GM19397 (cell line): Measurements from ENCODE around the gene TMEM11.

ENCODE experiments used
- ATAC-seq: cut with Tn5 transposase; IDR thresholded peaks from one replicate; pipeline ENCODE4 v1.9.1; 2021; ENCODE audit warnings: mild to moderate bottlenecking, moderate library complexity; ENCODE audit not compliant: unreplicated experiment

The TMEM11 gene

DNA sequence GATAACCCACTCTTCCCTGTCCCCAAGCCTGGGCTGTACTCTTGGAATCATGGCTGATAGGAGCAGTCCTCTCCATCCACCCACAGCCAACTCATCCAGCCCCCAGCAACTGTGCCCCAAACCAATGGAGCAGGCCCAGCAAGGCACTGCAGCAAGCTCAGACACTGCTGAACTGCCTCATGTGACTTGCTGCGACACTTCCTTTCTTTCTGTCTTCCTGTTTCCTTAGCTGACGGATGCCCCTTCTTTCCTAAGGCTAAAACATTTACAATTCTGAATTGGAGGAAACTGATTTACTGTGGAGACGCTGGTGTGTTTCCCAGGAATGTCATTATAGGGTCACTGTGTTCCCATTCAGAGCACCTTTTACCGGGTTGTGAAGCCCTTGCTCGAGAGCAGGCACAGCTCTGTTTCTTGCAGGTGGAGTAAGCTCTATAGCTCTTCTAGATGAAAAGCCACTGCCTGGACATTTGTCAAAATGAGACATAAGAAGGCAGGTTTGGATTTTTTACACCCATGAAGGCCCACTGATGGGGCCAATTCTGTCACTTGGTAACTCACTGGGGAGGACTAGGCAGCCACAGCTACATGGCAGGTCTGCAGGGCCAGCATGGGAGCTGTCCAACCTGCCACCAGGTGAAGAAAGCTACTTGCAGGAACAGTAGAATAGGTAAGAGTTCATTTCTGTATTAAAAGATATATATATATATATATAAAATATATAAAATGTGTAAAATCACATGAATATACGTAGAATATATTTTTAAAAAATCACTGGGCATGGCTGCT lies 27.4 kb downstream of the TMEM11 start:
- ATAC-seq, result no peak

DNA sequence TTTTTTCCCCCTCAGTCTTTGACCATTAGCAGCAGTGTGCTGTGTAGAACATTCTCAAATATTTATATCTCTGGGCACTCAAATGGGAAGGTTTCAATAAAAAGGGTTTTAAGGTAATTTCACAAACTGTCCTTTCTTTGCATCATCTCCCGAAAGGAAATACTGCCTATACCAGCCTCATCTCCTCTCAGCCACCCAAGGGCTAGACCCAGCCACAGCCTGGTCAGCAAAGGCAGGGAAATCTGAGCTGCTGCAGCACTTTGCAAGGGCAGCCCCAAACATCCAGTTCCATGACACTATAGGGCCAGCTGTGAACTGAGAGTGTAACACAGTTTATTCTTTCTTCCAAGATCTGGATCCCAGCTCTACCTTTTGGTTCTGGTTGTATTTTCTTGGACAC lies 28.9 kb downstream of the TMEM11 start:
- ATAC-seq, result no peak

DNA sequence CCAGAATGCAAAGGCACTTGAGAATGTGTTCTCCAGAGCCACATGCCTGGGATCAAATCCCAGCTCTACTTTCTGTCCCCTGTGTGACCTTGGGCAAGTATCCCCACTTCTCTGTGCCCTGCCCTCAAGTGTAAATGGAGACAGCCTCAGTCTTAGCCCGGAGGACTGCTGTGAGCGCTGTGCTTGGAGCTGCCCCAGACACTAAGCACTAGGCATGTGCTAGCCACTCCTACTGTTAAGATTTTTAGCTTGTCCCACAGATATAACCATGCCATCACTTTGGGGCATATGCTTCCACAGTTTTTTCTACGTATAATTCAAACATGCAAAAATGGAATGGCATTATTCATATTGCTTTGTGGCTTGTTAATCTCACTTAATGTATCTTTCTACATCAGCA lies 29.4 kb downstream of the TMEM11 start:
- no peak for ATAC-seq

DNA sequence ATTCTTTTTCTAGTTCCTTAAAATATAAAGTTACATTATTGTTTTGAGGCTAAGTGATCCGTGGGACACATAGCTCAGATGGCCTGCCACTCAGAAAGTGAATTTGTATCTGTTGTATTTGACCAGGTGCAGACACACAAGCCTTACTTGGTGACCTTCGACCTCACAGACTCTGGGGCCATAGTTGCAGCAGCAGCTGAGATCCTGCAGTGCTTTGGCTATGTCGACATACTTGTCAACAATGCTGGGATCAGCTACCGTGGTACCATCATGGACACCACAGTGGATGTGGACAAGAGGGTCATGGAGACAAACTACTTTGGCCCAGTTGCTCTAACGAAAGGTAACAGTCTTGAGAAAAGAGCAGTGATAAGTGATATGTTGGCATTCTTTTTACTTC lies 30.5 kb downstream of the TMEM11 start:
- no peak for ATAC-seq

DNA sequence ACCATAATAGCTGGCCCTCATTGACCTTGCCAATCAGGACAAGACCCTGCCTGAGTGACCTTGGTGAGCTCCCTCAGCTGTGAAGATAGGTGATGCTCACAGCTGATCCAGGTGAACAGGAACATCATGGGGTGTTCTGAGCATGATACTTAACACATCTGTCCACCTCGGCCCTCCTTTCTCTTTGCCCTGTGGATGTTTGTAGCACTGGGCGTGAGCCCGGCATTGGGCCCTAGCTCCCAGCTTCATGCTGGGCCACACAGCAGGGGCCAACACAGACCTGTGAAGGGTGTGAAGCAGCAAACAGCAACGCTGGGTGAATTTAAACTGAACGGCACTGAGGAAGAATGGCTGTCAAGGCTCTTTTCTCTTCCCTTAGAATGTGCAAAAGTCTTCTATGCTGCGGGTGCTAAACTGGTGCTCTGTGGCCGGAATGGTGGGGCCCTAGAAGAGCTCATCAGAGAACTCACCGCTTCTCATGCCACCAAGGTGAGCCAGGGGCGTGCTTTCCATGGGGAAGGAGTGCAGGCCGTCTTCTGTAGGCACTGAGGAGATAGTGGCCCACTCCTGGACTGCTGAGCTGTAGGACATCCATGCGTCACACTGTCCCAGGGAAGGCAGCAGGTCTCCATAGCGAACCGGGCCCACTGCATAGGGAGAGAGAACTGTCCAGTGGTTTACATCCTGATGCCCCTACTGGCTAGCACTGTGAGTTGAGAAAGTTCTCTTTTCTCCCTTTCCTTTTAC lies 35.9 kb downstream of the TMEM11 start:
- no peak for ATAC-seq

DNA sequence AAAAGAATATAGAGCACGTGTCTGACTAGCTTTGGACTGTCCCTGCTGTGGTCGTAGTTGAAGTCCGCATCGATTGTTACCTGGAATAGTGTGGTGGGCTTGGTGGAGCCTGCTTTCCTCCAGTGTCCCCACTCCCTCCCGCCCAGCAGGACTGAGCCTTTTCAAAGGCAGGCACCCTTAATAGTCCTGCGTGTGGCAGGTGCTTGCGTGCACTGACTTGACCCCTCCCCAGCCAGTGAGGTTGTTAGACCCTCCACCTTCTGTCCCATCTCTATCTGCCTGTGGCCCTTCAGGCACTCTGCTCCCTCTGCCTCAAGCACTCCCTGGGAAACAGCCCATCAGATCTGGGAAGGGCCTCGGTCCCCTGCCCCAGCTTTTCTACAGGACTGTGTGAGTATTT lies 36.6 kb downstream of the TMEM11 start:
- no peak for ATAC-seq

DNA sequence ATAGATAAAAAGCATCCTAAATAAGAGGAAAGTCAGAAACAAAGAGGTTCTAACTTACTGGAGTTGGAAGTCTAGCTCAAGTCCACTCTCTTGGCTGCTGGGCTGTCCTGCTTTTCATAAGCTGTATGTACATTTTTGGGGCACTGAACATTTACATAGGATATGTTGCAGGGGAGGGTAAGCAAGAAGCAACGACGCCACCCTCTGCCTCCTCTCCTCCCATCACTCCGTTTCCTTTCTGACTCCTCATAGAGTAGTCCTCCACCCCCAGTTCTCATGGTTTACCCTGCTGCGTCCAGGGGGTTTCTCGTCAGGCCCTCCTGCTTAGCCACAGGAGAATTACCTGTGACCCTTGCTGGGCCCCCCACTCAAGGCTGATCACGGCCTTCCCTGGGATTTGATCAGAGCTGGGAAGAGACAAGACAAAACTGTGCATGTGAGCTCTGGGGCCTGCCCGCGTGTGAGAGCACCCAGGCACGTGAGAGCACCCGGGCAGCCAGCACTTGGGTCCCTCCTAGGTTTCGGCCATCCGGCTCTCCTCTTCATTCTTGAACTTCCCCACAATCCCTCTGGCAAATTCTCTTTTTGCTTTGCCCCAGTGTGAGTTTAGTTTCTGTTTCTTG lies 37.1 kb downstream of the TMEM11 start:
- no peak for ATAC-seq

DNA sequence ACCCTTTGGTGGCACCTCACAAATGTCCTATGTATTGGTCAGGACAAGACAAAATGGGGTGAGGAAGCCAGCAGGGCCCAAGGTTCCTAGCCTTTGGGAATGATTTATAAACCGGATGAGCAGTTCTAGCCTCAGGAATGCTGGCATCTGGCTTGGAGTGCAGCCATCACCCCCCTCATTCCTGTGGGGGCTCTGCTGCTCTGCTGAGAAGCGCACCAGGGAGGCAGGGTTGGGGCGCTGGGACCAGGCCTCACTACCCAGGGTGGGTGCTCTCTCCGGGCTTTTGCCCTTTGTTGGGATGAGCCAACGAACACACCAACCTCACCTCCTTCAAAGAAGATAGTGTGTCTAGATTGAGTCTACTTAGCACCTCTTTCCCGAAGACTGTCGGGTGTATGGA lies 39.2 kb downstream of the TMEM11 start:
- ATAC-seq, result no peak

DNA sequence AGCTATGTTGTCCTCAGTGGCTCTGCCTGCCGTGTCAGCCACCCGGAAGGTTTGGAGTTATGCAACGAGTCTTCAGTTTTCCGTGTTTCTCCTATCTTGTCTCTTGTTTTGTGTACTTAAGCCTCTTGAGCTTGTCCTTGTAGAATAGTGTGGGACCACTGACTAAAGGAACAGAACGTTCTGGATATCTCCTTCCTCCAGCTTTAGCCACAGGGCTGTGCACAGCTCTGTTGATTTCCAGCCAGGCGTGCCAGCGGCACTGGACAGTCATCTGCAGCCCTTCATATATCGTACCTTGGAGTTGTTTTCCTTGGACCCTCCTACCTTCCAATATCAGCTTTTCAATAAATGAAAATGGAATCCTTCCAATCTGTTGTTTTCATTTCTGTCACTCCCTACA lies 39.8 kb downstream of the TMEM11 start:
- ATAC-seq, result no peak

DNA sequence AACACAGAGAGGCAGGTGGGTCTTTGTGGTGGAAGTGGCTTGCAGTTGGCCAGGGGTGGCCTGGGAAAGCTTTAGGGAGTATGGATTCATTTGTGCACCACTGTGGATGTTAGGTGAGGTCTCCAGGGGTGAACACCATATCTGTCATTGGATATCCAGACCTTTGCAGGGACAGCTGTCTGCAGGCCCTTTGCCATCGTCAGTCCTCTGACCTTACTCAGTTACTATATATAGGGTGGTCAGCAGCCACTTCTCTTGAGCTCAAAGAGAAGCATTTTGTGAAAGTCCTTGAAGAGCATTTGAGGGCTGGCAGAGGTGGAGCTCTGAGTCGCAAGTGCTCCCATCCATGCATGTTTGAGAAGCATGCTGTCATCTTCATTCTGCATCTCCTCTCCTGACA lies 40.4 kb downstream of the TMEM11 start:
- no peak for ATAC-seq

DNA sequence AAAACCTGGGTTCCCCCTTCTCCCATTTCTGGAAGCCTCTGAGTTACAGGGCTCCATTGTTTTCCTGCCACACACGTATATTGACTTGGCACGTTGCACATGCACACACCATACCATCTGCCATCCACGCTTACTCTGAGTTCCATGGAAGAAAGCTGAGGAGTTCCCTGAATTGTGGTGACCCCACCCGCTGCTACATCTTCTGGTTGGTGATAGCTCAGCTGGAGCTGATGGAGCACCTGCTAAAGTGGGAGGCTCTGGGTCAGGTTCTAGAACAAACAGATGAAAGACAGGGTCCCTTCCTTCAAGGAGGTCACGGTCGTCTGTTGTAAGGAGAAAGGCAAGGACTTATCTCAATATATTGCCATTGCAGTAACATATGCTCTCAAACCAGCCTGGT lies 41.1 kb downstream of the TMEM11 start:
- no peak for ATAC-seq

DNA sequence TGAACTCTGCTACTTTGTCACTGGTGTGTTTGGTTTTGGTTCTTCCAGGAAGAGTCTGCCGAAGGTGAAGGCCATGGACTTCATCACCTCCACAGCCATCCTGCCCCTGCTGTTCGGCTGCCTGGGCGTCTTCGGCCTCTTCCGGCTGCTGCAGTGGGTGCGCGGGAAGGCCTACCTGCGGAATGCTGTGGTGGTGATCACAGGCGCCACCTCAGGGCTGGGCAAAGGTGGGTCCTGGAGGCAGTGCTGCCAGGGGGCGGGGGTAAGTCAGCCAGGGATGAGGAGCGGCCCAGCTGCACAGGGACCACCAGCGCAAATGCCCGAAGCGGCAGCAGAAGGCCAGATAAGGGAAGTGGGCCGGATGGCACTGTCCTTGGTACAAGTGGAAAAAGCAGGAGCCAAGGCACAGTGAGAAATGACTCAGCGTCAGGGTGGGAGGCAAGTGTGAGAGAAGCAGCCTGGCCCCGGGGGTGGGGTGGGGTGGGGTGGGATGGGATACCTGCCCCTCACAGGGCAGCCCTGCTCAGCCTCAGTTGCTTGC lies 41.9 kb downstream of the TMEM11 start:
- no peak for ATAC-seq

DNA sequence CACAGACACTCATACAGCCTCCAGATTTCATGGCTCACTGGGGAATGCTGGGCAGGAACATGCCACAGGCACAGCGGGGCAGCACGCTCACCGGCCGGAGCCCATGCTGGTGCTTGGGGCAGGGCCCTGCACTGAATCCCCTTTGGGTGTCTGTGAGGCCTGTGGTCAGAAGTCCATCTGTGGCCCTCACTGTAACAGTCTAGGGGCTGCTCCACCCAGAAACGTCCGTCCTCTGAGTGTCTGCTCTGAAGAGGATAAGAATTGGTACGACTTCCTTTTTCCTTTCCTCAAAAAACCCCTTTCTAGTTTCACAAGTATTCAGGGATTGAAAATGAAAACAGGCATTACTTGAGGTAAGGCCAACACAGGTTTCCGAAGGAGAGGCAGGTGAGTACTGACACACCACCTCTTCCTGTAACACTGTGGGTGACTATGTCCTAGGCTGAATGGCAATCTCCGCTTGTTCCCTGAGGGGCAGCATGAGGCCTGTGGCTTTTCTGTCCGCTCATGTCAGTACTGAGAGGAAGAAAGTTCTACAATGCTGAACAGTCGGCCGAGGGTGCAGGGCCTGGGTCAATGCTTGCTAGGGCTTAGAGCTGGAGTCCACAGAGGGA lies 42.5 kb downstream of the TMEM11 start:
- peak; percentile 76 for ATAC-seq

DNA sequence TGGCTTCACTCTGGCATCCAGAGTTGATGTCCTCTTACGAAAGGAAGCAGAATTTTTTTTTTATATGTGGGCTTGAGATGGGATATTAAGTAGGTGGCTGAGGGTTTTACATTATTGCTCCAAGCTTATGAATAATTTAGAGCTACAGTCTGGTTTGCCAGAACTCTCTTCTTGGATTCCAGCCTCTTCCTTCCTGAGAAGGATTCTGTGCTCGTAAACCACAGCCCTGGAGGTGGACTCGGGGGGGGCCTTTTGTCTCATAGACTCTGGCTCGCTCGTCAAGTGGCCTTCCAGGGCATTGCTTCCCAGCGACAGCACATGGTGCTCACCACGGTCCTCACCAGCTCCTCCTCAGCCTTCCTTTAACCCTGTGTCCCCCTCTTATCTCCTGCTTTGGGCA lies 43.2 kb downstream of the TMEM11 start:
- ATAC-seq, result no peak

DNA sequence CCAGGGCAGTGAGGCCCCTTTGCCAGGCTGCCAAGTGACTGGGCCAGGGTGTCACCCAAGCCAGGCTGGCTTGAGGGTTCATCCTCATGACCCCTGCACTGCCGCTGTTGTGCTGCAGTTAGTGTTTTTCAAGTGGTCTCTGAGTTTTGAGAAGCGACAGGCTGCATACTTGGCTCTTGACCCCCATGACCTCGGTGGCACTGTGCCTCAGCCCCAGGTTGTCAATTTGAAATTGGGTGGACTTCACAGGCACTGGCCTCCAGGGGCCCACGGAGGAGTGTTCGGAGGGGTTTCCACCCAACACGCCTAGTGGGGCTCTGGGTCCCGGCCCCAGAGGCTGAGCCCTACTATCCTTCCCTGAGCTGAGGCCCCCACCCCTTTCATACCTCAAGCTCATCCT lies 44.5 kb downstream of the TMEM11 start:
- ATAC-seq, result no peak

DNA sequence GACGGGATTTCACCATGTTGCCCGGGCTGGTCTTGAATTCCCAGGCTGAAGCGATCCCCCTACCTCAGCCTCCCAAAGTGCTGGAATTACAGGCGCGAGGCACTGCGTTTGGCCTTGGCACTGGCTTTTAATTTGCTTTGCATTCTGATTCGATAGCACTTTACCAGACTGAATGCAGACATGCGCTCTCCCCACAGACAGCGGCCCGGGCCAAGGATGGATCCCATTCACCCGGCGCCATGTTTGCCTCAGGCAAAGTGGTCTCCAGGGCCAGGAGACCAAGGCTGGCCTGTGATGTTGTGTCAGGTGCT lies 45.5 kb downstream of the TMEM11 start:
- ATAC-seq, result no peak

DNA sequence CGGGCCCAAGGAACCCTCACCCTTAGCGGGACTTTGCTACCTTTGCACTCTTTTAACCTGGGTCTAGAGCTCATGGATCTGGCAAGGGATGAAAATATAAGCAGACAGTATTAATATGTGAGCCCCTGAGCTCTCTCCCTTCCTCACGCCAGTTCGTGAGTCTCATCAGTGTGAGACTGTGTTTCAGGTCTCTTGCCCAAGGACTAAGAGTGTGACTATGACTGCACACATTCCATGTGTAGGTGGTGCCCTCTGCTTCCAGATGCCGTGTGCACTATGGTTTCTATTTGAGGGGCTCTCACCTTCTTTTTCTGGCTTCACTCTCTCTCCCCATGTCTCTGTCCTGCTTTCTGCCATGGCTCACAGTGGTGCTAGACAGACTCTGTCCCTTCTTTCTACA lies 46.7 kb downstream of the TMEM11 start:
- no peak for ATAC-seq

DNA sequence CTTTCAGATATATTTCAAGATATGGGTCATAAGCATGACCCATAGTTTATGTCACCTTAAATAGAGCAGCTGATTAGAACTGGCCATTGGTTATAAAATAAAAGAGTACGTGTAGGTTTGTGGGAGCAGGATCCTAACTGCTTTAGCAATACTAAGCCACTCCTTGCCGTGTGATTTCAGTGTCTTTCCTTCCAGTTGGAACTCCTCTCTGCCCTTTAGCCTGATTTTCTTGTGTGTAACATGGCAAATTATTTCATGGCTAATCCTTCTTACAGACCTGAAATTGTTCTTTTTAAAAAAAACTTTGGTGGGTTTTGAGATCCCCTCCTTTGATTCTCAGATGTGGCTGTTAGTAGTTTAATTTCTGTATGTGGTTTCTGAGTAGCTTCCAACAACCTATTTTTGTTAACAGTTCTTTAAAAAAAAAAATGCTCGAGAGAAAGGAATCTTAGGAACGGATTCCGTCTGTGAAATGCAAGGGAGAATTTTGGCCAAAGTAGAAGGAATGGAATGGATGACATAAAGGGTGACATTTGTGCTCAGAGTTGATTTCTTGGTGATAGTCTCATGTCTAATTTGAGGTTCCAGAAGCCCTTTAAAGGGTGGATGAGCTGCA lies 47.3 kb downstream of the TMEM11 start:
- no peak for ATAC-seq

DNA sequence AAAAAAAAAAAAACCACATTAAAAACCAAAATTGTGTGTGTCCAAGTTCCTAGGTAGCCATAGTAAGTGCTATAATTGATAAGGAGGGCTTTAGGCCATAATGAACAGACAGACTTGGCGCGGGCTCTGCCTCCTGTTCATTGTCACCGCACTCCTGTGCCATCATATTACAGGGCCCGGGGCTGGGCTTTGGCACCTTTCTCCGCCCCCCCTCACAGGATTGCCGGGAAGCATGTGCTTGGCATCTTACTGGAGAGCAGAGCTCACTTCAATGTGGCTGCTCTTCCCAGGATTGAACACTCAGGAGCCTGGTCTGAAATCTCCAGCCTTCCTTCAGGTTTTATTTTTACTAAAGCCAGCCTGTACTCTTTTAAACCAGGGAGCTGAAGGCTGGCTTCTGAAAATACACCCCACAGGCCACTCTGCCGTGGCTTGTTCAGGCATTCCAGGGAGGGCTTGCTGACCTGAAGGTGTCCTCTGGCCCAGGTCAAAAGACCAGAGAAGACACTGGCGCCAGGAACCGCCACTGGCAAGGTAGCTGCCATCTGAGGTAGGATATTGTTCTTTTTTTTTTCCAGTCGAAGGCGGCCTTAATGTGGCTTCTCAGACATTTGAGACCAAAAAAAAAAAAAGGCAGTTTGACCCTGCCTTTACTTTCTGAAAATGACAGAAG lies 47.9 kb downstream of the TMEM11 start:
- ATAC-seq, result no peak

DNA sequence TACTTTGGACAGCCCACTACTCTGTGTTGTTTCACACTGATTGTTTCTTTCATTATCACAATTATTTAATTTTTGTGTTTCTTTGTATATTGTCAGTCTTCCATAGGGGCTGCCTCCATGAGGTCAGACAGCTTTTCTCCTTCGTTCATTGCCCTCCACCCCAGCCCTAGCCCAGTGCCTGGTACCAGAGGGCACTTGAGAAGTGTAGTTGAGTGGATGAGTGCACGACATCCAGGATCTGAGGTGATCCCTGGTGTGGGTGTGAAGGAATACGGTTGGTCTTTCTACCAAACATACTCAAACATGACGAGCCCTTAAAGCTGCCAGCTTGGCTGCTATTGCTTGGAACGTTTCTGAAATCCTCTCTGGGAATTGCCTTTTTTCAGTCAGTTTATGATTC lies 49.3 kb downstream of the TMEM11 start:
- no peak for ATAC-seq

DNA sequence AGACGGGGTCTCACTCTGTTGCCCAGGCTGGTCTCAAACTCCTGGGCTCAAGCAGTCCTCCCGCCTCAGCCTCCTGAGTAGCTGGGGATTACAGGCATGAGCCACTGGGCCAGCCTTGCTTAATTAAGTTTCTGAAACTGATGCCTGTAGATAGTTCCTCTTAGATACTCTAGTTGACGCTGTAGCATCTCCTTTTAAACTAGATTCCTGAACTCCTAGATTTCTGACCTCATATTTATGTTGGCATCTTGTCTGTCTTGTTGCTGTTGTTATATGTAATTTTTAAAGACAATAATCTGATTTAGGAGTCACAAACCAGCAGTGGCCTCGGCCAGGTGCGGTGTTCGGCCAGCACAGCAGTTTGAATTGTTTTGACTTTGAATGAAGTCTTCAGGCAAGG lies 49.7 kb downstream of the TMEM11 start:
- no peak for ATAC-seq
